Ovary (tissue), 9 donors: ENCODE measurements around the gene TEX2. TPM values are rescaled to one million over a fixed set of nuclear protein-coding genes. Genes with fewer than 3 reads are reported as not detected.

Source experiments
- DNase-seq, 5 donors: peaks; one replicate each; pipeline ENCODE4 v3.0.0-alpha.2; 2019 to 2020
- H3K27ac ChIP-seq, 2 donors: fragments of 200-600 bp; one replicate each; pipeline versions ENCODE4 v1.5.1 to v1.8.0; 2019 to 2022
- H3K27me3 ChIP-seq: fragments of 200-600 bp; one replicate; pipeline ENCODE4 v1.8.0; 2022
- H3K36me3 ChIP-seq: fragments of 200-600 bp; sonication (generic); one replicate; pipeline ENCODE4 v1.5.1; 2019
- H3K4me1 ChIP-seq: one replicate; pipeline ENCODE4 v1.8.1; 2013; ENCODE audit warnings: mild to moderate bottlenecking, moderate library complexity; ENCODE audit not compliant: insufficient read depth
- H3K4me3 ChIP-seq: fragments of 200-600 bp; sonication (generic); one replicate; pipeline ENCODE4 v1.5.1; 2017
- H3K9me3 ChIP-seq, 2 donors: fragments of 200-600 bp in 1 of 2; sonication (generic) in 1 of 2; one replicate each; pipeline versions ENCODE4 v1.5.1 to v1.8.1; 2013 to 2019; ENCODE audit warnings: mild to moderate bottlenecking in 1 of 2, moderate library complexity in 1 of 2
- CTCF ChIP-seq, 3 donors: fragments of 450-650 bp in 2 of 3; fragments of 200-600 bp in 1 of 3; IDR thresholded peaks; one replicate each; pipeline versions ENCODE4 v1.5.1 to v1.8.0; 2016 to 2022; ENCODE audit warnings: antibody characterized with exemption in 3 of 3, mild to moderate bottlenecking in 1 of 3
- EP300 ChIP-seq: sonication (generic); formaldehyde crosslinking; IDR thresholded peaks from one replicate; pipeline ENCODE4 v1.6.1; 2017; ENCODE audit warnings: antibody characterized with exemption
- POLR2A ChIP-seq: fragments of 450-650 bp; IDR thresholded peaks from one replicate; pipeline ENCODE4 v1.6.1; 2017; ENCODE audit warnings: antibody characterized with exemption, mild to moderate bottlenecking, moderate library complexity
- WGBS, 3 donors: extraction: QIAGEN DNeasy Blood & Tissue Kit in 1 of 3; methylation state at CpG; one replicate each; pipeline versions ENCODE4 v1.1.5 to v1.1.7; 2013 to 2017; 5-methylcytosine and 5-hydroxymethylcytosine counted together
- intact Hi-C, 4 donors: fragments of 100-400 bp; cut with DNase I; formaldehyde crosslinking; loops; one replicate each; pipeline versions ENCODE4 v1.11.0 to v1.15.1; 2022 to 2023
- polyA plus RNA-seq, 2 donors: library from polyadenylated mRNA; stranded (reverse); fragments of 200-250 nt in 1 of 2; fragments of 350-450 nt in 1 of 2; fragmentation: Illumina TruSeq in 1 of 2; extraction: RNeasy Lipid Tissue Mini Kit (QIAGEN cat#74804) in 1 of 2; gene quantifications; one replicate each; pipeline ENCODE4 v1.2.3, GENCODE V29; 2013 to 2014
- total RNA-seq, 7 donors: library from RNA; depleted of rRNA in 2 of 7; stranded (reverse); fragments of >200 nt in 2 of 7; fragmentation: NEBNext Ultra II Directional in 3 of 7; extraction: Animal tissue kit (Norgen Biotek cat#: 25700) in 3 of 7; gene quantifications; one replicate each; pipeline versions ENCODE4 v1.1.0 to v1.2.4, GENCODE V29; 2016 to 2023
- donor health status: DM: no; HTN: no; CAD: no; lungs with moderate emphysema.
- donor health status: DM: no; HTN: no; CAD: no.
- donor health status: Bipolar disorder and iron deficiency.
- donor health status: DM: yes; HTN: yes; CAD: no.
- donor health status: DM: no; HTN: no; CAD: no.
- donor health status: DM: yes; HTN: yes; CAD: no.

Gene TEX2
- total and polyA plus RNA-seq, 9 donors, result 13.9 to 36.7 (median 31.4) TPM

GRCh38 chr17:64164596-64165285, 98.3 kb downstream of the TEX2 start:
- 90 to 96% (median 92%) methylated on average over 6 of the region's 6 CpGs for WGBS, 3 donors
- DNase-seq, result no peak

GRCh38 chr17:64163468-64163867, 99.6 kb downstream of the TEX2 start:
- no peak overlapping the region for H3K27ac ChIP-seq
- H3K9me3 ChIP-seq, result no peaks in the 10 kb centered on the region
- intact Hi-C loops, result no loop called here
- WGBS, 3 donors, result 80 to 97% (median 88%) methylated on average over 6 of the region's 6 CpGs
- no peak for TF ChIP-seq POLR2A
- no peak for TF ChIP-seq CTCF (IDR thresholded peaks at IDR 0.05)
- TF ChIP-seq EP300, result no peak
- no peak for DNase-seq
- no peaks in the 10 kb centered on the region for H3K4me1 ChIP-seq
- H3K36me3 ChIP-seq, result no peaks in the 10 kb centered on the region
- H3K4me3 ChIP-seq, result no peak overlapping the region
- H3K27me3 ChIP-seq, result no peaks in the 10 kb centered on the region

More at GRCh38 chr17:64164596-64165285, 98.3 kb downstream of the TEX2 start:
- Histone ChIP-seq H3K9me3 (no peaks in the 10 kb centered on the region), H3K27me3 (no peaks in the 10 kb centered on the region), H3K4me3 (no peak overlapping the region), H3K36me3 (no peaks in the 10 kb centered on the region), H3K27ac (no peak overlapping the region), H3K4me1 (no peaks in the 10 kb centered on the region)
- intact Hi-C loops, result no loop called here
- TF ChIP-seq POLR2A (no peak), CTCF (IDR thresholded peaks at IDR 0.05) (no peak), EP300 (no peak)

GRCh38 chr17:64162554-64162953, 100.5 kb downstream of the TEX2 start:
- no peaks in the 10 kb centered on the region for H3K9me3 ChIP-seq
- DNase-seq, result no peak
- TF ChIP-seq POLR2A, result no peak
- no peak for TF ChIP-seq CTCF (IDR thresholded peaks at IDR 0.05)
- TF ChIP-seq EP300, result no peak
- WGBS, 3 donors, result 75 to 96% (median 91%) methylated on average over 2 of the region's 2 CpGs
- H3K36me3 ChIP-seq, result no peaks in the 10 kb centered on the region
- H3K27me3 ChIP-seq, result no peaks in the 10 kb centered on the region
- no peak overlapping the region for H3K27ac ChIP-seq
- H3K4me1 ChIP-seq, result no peaks in the 10 kb centered on the region
- intact Hi-C loops, result no loop called here
- no peak overlapping the region for H3K4me3 ChIP-seq

GRCh38 chr17:64161380-64162176, 101.5 kb downstream of the TEX2 start:
- Histone ChIP-seq H3K36me3 (no peaks in the 10 kb centered on the region), H3K9me3 (no peaks in the 10 kb centered on the region), H3K27ac (no peak overlapping the region), H3K27me3 (no peaks in the 10 kb centered on the region), H3K4me3 (no peak overlapping the region), H3K4me1 (no peaks in the 10 kb centered on the region)
- WGBS, 3 donors, result 76 to 85% (median 80%) methylated on average over 6 of the region's 6 CpGs
- no peak for TF ChIP-seq POLR2A
- no peak for TF ChIP-seq EP300
- no peak for TF ChIP-seq CTCF (IDR thresholded peaks at IDR 0.05)
- intact Hi-C loops, result no loop called here
- no peak for DNase-seq
